Measurements from ENCODE around the gene NCOA6.

The NCOA6 gene

GRCh38 chr20:34825530-34826362 is at the start of gene NCOA6:
NCOA6 (minus strand) TSS chr20:34825651; CDS start chr20:34782355, 43,296 bp downstream.
- peak; percentile 83 for DNase-seq

GRCh38 chr20:34874094-34874654 is 48.7 kb upstream of the NCOA6 start:
- peak; percentile 51 for DNase-seq

GRCh38 chr20:34873583-34874093 is 48.2 kb upstream of the NCOA6 start:
- no peak for DNase-seq

GRCh38 chr20:34872622-34873224 is 47.3 kb upstream of the NCOA6 start, which contains the start of gene GGT7:
GGT7 (minus strand) TSS chr20:34872856; CDS start chr20:34872815, 41 bp downstream.
- peak; percentile 89 for DNase-seq

- no peak for DNase-seq
These were observed 46.6 kb upstream of the NCOA6 start for GRCh38 chr20:34871966-34872621.

- no peak for DNase-seq
These were observed 46.0 kb upstream of the NCOA6 start for GRCh38 chr20:34871320-34871926.

GRCh38 chr20:34864216-34864615 is 38.8 kb upstream of the NCOA6 start:
- no peak for DNase-seq

- no peak for DNase-seq
These were observed 38.0 kb upstream of the NCOA6 start for GRCh38 chr20:34863421-34863965.

- no peak for DNase-seq
These were observed 37.3 kb upstream of the NCOA6 start for GRCh38 chr20:34862724-34863123.

- DNase-seq, result no peak
These were observed 36.1 kb upstream of the NCOA6 start for GRCh38 chr20:34861386-34862084.

- no peak for DNase-seq
These were observed 34.5 kb upstream of the NCOA6 start for GRCh38 chr20:34859826-34860545.

- DNase-seq, result no peak
These were observed 33.9 kb upstream of the NCOA6 start for GRCh38 chr20:34859367-34859766.

- no peak for DNase-seq
These were observed 26.8 kb upstream of the NCOA6 start for GRCh38 chr20:34852298-34852697.

- no peak for DNase-seq
These were observed 25.5 kb upstream of the NCOA6 start for GRCh38 chr20:34850969-34851368.

- no peak for DNase-seq
These were observed 24.3 kb upstream of the NCOA6 start for GRCh38 chr20:34849778-34850177.

GRCh38 chr20:34848597-34848996 is 23.1 kb upstream of the NCOA6 start:
- DNase-seq, result no peak

- no peak for DNase-seq
These were observed 18.0 kb upstream of the NCOA6 start for GRCh38 chr20:34843421-34843820.

GRCh38 chr20:34842143-34842542 is 16.7 kb upstream of the NCOA6 start:
- DNase-seq, result no peak

- DNase-seq, result no peak
These were observed 9.0 kb upstream of the NCOA6 start for GRCh38 chr20:34834459-34834893.

GRCh38 chr20:34831936-34832335 is 6.5 kb upstream of the NCOA6 start:
- DNase-seq, result no peak

- no peak for DNase-seq
These were observed 3.7 kb upstream of the NCOA6 start for GRCh38 chr20:34829191-34829590.

Measured in activated naive CD4-positive, alpha-beta T cell treated with anti-CD3 and anti-CD28 coated beads, Interleukin-2, amount 50 U/mL, for 16 hours (primary cell).